ENCODE data around the gene HOXB5. TPM values are rescaled to one million over a fixed set of nuclear protein-coding genes. Genes with fewer than 3 reads are reported as not detected.

Gene HOXB5
- total RNA-seq, 1 experiment from 2014 or later, result not detected

DNA sequence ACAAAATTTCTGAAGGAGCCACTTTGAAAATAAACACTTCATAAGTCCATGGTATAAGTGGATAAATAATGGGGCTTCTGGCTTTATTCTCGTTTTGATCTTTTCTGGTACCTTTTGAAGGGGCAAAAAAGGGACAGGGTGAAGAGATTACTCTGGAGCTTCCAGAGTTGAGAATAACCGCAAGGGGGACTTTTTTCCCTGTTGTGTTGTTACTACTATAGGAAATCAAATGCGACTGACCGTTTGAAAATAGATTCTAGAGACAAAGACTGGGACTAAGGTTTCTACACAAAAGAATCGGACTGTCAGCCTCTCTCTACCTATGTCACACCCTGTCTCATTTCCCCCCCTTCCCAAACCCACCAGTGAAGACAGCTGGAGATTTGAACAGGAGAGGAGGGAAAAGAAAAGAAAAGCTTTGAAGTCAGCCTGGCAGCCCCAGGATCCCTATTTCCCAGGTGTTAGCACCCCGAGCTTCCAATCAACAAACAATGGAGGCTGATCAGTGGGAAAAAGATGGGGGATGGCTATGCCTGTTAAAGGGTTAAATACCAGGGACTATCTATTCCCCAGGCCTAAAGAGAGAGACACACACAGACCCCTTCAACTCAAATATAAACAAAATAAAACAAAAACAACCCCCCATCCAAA is 23.8 kb downstream of the HOXB5 start:
- no peaks in the 10 kb centered on the region for H3K79me2 ChIP-seq (ENCODE audit: insufficient read depth, low read length)
- H3K27ac ChIP-seq (ENCODE audit: insufficient read length, low read depth, low read length), result no peak overlapping the region
- H4K20me1 ChIP-seq (ENCODE audit: control insufficient read depth, insufficient read depth, insufficient read length), result peaks cover 4% of the 10 kb centered on the region

More for the DNA sequence above, 23.8 kb downstream of the HOXB5 start:
- H3K23ac ChIP-seq (ENCODE audit: insufficient read length, low read depth, low read length), result no peak overlapping the region
- no peak for DNase-seq
- H2AK5ac ChIP-seq (ENCODE audit: insufficient read length, low read length), result no peak overlapping the region
- no peak overlapping the region for H2BK12ac ChIP-seq (ENCODE audit: insufficient read length, low read depth, low read length)
- H4K91ac ChIP-seq (ENCODE audit: insufficient read length, low read depth, low read length), result no peak overlapping the region
- peaks cover 6 to 18% of the 10 kb centered on the region in 2 experiments for H3K4me1 Mint-ChIP-seq
- no peak overlapping the region for H3K14ac ChIP-seq (ENCODE audit: insufficient read depth, low read length)
- H3K79me1 ChIP-seq (ENCODE audit: insufficient read depth, low read depth, low read length, poor library complexity, severe bottlenecking), result no peaks in the 10 kb centered on the region
- H3K27me3 ChIP-seq (ENCODE audit: insufficient read depth, low read length), result peaks cover 100% of the 10 kb centered on the region
- no peaks in the 10 kb centered on the region; a peak in 1 of 7 replicates for H3K36me3 Mint-ChIP-seq (ENCODE audit: insufficient read depth in 1 of 3, low read depth in 3 of 3)
- H2BK120ac ChIP-seq (ENCODE audit: low read depth, low read length, poor library complexity, severe bottlenecking), result no peak overlapping the region
- no peak overlapping the region for H3T11ph ChIP-seq (ENCODE audit: low read length)
- no peaks in the 10 kb centered on the region for H3K27me3 Mint-ChIP-seq (ENCODE audit: low read depth)
- H4K5ac ChIP-seq (ENCODE audit: insufficient read length, low read depth, low read length), result no peak overlapping the region
- H4K8ac ChIP-seq (replicated peaks; ENCODE audit: insufficient read length, low read depth, low read length), result no peak overlapping the region
- no peak overlapping the region for H2BK15ac ChIP-seq (ENCODE audit: low read depth, low read length)
- H3K4me1 ChIP-seq (ENCODE audit: insufficient read depth, low read length), result peaks cover 2% of the 10 kb centered on the region; the same call in 1 of the 2 replicates
- no peak overlapping the region for H2BK20ac ChIP-seq (ENCODE audit: low read depth, low read length, poor library complexity, severe bottlenecking)
- no peak overlapping the region for H3K4me3 Mint-ChIP-seq
- no CpG with 5 or more reads among the region's 6 CpGs for WGBS (ENCODE audit: extremely low coverage, insufficient read length, low lambda C conversion rate)
- no peaks in the 10 kb centered on the region for H3K23me2 ChIP-seq (ENCODE audit: insufficient read length, low read depth, low read length, poor library complexity, severe bottlenecking)
- no peak overlapping the region for H3K27ac Mint-ChIP-seq
- no peak overlapping the region for H3K9ac ChIP-seq (ENCODE audit: extremely low read depth, insufficient read length, low read length)
- H3K18ac ChIP-seq (ENCODE audit: insufficient read length, low read depth, low read length), result no peak overlapping the region
- no peak overlapping the region for H3K4ac ChIP-seq (ENCODE audit: low read depth, low read length)
- TF ChIP-seq, protein P1, sequence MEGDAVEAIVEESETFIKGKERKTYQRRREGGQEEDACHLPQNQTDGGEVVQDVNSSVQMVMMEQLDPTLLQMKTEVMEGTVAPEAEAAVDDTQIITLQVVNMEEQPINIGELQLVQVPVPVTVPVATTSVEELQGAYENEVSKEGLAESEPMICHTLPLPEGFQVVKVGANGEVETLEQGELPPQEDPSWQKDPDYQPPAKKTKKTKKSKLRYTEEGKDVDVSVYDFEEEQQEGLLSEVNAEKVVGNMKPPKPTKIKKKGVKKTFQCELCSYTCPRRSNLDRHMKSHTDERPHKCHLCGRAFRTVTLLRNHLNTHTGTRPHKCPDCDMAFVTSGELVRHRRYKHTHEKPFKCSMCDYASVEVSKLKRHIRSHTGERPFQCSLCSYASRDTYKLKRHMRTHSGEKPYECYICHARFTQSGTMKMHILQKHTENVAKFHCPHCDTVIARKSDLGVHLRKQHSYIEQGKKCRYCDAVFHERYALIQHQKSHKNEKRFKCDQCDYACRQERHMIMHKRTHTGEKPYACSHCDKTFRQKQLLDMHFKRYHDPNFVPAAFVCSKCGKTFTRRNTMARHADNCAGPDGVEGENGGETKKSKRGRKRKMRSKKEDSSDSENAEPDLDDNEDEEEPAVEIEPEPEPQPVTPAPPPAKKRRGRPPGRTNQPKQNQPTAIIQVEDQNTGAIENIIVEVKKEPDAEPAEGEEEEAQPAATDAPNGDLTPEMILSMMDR (conservative IDR thresholded peaks at IDR 0.05), result no peak; the same call in 2 of the 3 replicates
- no peak overlapping the region for H3K4me2 ChIP-seq (ENCODE audit: insufficient read depth, insufficient read length, low read length)
- H2AFZ ChIP-seq (ENCODE audit: low read length), result no peak overlapping the region
- H3K9me3 Mint-ChIP-seq, result peaks cover 0 to 12% of the 10 kb centered on the region in 2 experiments; a peak in 1 of 5 replicates
- H3K56ac ChIP-seq (ENCODE audit: insufficient read length, low read depth, low read length), result no peak overlapping the region
- H2BK5ac ChIP-seq (ENCODE audit: insufficient read length, low read length), result no peak overlapping the region
- no peaks in the 10 kb centered on the region for H3K9me3 ChIP-seq (ENCODE audit: control insufficient read depth, low read depth, low read length)
